Measurements from ENCODE around the gene ETFBKMT. TPM values are rescaled to one million over a fixed set of nuclear protein-coding genes. Genes with fewer than 3 reads are reported as not detected.

Gene ETFBKMT
- polyA plus RNA-seq, 1 of the 3 experiments (the other 2 are of a cell fraction) = 1.6 TPM

DNA sequence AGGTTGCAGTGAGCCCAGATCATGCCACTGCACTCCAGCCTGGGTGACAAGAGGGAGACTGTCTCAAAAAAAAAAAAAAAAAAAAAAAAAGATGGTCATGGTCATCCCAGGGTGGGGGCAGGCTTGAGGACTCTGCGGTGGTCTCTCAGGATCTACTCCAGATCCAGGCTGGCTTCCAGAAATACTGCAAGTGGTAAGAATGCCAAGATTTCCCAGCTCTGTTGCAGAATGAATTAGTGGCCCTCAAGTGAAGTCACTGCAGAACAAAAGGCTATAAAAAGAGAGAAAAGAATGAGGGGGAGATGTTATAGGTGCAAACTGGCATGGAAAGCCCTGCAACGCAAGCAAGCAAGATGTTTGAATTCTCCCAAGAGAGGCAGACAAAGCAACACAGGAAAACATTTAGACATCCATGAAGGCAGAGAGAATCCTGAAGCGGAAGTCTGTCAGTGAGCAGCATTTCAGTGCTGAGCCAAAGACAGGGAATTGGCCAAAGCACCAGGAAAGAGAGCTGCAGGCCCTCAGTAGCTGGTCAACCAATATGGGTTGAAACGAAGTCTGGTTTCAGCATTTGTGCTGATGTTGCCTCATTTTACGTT lies 31.9 kb upstream of the ETFBKMT start:
- POLR2A ChIA-PET = no interaction called here
- no peak for TF ChIP-seq TCF12 (IDR thresholded peaks at IDR 0.05)
- no peak for TF ChIP-seq SMC3 (IDR thresholded peaks at IDR 0.05; ENCODE audit: low read depth, low read length)
- TF ChIP-seq NFIC (IDR thresholded peaks at IDR 0.05; ENCODE audit: borderline replicate concordance) = no peak
- no peak for TF ChIP-seq RCOR1 (IDR thresholded peaks at IDR 0.05; ENCODE audit: low read length)
- no peak for TF ChIP-seq POLR2AphosphoS5 (IDR thresholded peaks at IDR 0.05; ENCODE audit: low read depth, low read length)
- TF ChIP-seq YY1 (IDR thresholded peaks at IDR 0.05; ENCODE audit: low read depth) = no peak
- no peak for TF ChIP-seq RXRA (IDR thresholded peaks at IDR 0.05; ENCODE audit: borderline replicate concordance, low read depth)
- no peak for TF ChIP-seq GABPA (IDR thresholded peaks at IDR 0.05; ENCODE audit: low read depth)
- no peak for TF ChIP-seq RFX5 (IDR thresholded peaks at IDR 0.05; ENCODE audit: low read length)
- H3K4me3 ChIP-seq (ENCODE audit: low read depth in 2 of 2, low read length in 1 of 2) = no peak overlapping the region
- CTCF ChIA-PET = interaction anchor here (0.7 to 2.0 kb wide), 2 partner anchors 8 to 224 kb away, joined by 3 to 10 read pairs; no protein-coding TSS in a partner anchor
- no peaks in the 10 kb centered on the region for H3K36me3 ChIP-seq (replicated peaks in 1 of 2; ENCODE audit: control insufficient read depth in 1 of 2, insufficient read depth in 2 of 2, low read length in 1 of 2)
- H3K79me2 ChIP-seq (ENCODE audit: insufficient read depth) = peaks cover 9% of the 10 kb centered on the region; the same call in 1 of the 2 replicates
- no peaks in the 10 kb centered on the region for H4K20me1 ChIP-seq (ENCODE audit: insufficient read depth)
- H3K4me1 ChIP-seq (ENCODE audit: control insufficient read depth in 1 of 2, insufficient read depth in 2 of 2, low read depth in 1 of 2, low read length in 1 of 2) = peaks cover 0 to 13% of the 10 kb centered on the region in 2 experiments; a peak in 1 of 4 replicates
- no peak overlapping the region for H3K4me2 ChIP-seq
- H3K27me3 ChIP-seq (ENCODE audit: insufficient read depth) = no peaks in the 10 kb centered on the region
- H3K27ac ChIP-seq (ENCODE audit: low read depth in 2 of 2, low read length in 1 of 2) = no peak overlapping the region
- H2AFZ ChIP-seq (ENCODE audit: low read depth) = no peak overlapping the region
- DNase-seq = no peak
- 94% methylated on average over 5 of the region's 5 CpGs for WGBS (ENCODE audit: low lambda C conversion rate)
- H3K9me2 ChIP-seq = no peaks in the 10 kb centered on the region
- H3K9ac ChIP-seq = no peak overlapping the region
- no peaks in the 10 kb centered on the region for H3K9me3 ChIP-seq
- H3F3A ChIP-seq (replicated peaks; ENCODE audit: insufficient read depth) = no peaks in the 10 kb centered on the region

DNA sequence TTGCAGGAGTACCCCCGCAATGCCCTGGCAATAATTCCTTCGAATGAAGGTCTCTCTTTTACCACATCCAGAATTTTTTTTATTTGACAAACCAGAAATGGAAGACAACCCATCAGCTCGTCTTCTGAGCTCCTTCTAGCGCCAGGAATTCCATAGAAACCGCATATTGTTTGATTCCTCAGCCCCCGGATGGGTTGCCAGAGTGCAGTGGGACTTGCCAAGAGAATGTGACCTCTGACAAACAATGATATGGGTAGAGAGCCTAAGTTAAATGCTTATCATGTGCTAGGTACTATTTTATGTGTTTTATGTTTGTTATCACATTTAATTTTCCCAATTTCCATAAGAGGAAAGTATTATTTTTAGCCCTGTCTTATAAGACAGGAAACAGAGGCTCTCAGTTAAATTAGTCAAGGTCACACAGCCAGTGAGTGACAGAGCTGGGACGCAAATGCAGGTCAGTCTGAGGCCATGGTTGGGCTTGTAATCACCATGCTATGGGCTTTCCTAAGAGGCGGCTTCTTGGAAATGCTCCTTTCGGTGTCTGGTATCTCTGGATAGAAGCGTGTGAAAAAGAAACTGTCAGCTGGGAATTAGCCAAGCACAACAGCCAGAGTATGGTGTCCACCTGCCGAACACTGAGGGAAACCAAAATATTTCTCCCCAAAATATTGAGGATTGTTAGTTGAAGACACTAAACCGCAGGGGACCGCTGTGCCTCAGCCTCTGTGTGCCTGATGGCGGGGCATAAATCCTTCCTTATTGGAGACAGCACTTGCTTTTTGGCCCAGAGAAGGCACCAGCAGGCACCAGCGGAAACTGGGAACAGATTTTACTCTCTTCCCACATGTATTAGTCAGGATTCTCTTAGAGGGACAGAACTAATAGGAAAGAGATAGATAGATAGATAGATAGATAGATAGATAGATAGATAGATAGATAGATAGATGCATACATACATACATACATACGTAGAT lies 29.4 kb upstream of the ETFBKMT start:
- Histone ChIP-seq H4K20me1 (ENCODE audit: insufficient read depth) (no peaks in the 10 kb centered on the region), H3K4me2 (no peak overlapping the region), H3F3A (replicated peaks; ENCODE audit: insufficient read depth) (no peaks in the 10 kb centered on the region), H3K9me2 (no peaks in the 10 kb centered on the region), H2AFZ (ENCODE audit: low read depth) (no peak overlapping the region), H3K9ac (no peak overlapping the region), H3K27me3 (ENCODE audit: insufficient read depth) (no peaks in the 10 kb centered on the region), H3K27ac (ENCODE audit: low read depth in 2 of 2, low read length in 1 of 2) (no peak overlapping the region), H3K4me3 (ENCODE audit: low read depth in 2 of 2, low read length in 1 of 2) (no peak overlapping the region), H3K9me3 (no peaks in the 10 kb centered on the region), H3K4me1 (ENCODE audit: control insufficient read depth in 1 of 2, insufficient read depth in 2 of 2, low read depth in 1 of 2, low read length in 1 of 2) (peaks cover 0 to 13% of the 10 kb centered on the region in 2 experiments; a peak in 1 of 4 replicates), H3K79me2 (ENCODE audit: insufficient read depth) (peaks cover 17% of the 10 kb centered on the region; the same call in 1 of the 2 replicates), H3K36me3 (replicated peaks in 1 of 2; ENCODE audit: control insufficient read depth in 1 of 2, insufficient read depth in 2 of 2, low read length in 1 of 2) (no peaks in the 10 kb centered on the region)
- no peak for DNase-seq
- ChIA-PET CTCF (interaction anchor here (2.1 kb wide), 1 partner anchor 227 kb away, joined by 8 read pairs; no protein-coding TSS in a partner anchor), POLR2A (no interaction called here)
- 81% methylated on average over 16 of the region's 16 CpGs for WGBS (ENCODE audit: low lambda C conversion rate)
- TF ChIP-seq ELF1 (IDR thresholded peaks at IDR 0.05) = no peak
- TF ChIP-seq, protein P1, sequence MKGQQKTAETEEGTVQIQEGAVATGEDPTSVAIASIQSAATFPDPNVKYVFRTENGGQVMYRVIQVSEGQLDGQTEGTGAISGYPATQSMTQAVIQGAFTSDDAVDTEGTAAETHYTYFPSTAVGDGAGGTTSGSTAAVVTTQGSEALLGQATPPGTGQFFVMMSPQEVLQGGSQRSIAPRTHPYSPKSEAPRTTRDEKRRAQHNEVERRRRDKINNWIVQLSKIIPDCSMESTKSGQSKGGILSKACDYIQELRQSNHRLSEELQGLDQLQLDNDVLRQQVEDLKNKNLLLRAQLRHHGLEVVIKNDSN (IDR thresholded peaks at IDR 0.05; ENCODE audit: borderline replicate concordance, low read depth) = no peak
- TF ChIP-seq FOSL2 (IDR thresholded peaks at IDR 0.05; ENCODE audit: borderline replicate concordance, low read depth) = no peak
- TF ChIP-seq RXRA (IDR thresholded peaks at IDR 0.05; ENCODE audit: borderline replicate concordance, low read depth) = no peak
- no peak for TF ChIP-seq MXI1 (IDR thresholded peaks at IDR 0.05; ENCODE audit: low read depth, low read length)
- TF ChIP-seq, protein P2, sequence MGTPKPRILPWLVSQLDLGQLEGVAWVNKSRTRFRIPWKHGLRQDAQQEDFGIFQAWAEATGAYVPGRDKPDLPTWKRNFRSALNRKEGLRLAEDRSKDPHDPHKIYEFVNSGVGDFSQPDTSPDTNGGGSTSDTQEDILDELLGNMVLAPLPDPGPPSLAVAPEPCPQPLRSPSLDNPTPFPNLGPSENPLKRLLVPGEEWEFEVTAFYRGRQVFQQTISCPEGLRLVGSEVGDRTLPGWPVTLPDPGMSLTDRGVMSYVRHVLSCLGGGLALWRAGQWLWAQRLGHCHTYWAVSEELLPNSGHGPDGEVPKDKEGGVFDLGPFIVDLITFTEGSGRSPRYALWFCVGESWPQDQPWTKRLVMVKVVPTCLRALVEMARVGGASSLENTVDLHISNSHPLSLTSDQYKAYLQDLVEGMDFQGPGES (IDR thresholded peaks at IDR 0.05; ENCODE audit: low read depth, low read length) = no peak
- TF ChIP-seq GATA2 (CRISPR knock-in tag; IDR thresholded peaks at IDR 0.05) = no peak
- TF ChIP-seq SMC3 (IDR thresholded peaks at IDR 0.05; ENCODE audit: low read depth, low read length) = no peak
- TF ChIP-seq USF2 (IDR thresholded peaks at IDR 0.05; ENCODE audit: borderline replicate concordance, low read depth, low read length) = no peak
- no peak for TF ChIP-seq EP300 (IDR thresholded peaks at IDR 0.05; ENCODE audit: borderline replicate concordance in 1 of 2, low read depth in 1 of 2, low read length in 1 of 2)
- TF ChIP-seq CHD2 (IDR thresholded peaks at IDR 0.05; ENCODE audit: low read length, partially characterized antibody) = no peak
- TF ChIP-seq, protein P3, sequence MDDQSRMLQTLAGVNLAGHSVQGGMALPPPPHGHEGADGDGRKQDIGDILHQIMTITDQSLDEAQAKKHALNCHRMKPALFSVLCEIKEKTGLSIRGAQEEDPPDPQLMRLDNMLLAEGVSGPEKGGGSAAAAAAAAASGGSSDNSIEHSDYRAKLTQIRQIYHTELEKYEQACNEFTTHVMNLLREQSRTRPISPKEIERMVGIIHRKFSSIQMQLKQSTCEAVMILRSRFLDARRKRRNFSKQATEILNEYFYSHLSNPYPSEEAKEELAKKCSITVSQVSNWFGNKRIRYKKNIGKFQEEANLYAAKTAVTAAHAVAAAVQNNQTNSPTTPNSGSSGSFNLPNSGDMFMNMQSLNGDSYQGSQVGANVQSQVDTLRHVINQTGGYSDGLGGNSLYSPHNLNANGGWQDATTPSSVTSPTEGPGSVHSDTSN (IDR thresholded peaks at IDR 0.05) = no peak
- TF ChIP-seq YY1 (IDR thresholded peaks at IDR 0.05; ENCODE audit: low read depth) = no peak
- no peak for TF ChIP-seq MAX (IDR thresholded peaks at IDR 0.05; ENCODE audit: low read depth)
